ENCODE data around the gene BMP5. TPM values are rescaled to one million over a fixed set of nuclear protein-coding genes. Genes with fewer than 3 reads are reported as not detected.
A peak's percentile ranks its signal among the peaks of the same experiment; 100 is the strongest.

The BMP5 gene
- total RNA-seq, 1 experiment from 2014 or later, result 0.48 TPM

DNA sequence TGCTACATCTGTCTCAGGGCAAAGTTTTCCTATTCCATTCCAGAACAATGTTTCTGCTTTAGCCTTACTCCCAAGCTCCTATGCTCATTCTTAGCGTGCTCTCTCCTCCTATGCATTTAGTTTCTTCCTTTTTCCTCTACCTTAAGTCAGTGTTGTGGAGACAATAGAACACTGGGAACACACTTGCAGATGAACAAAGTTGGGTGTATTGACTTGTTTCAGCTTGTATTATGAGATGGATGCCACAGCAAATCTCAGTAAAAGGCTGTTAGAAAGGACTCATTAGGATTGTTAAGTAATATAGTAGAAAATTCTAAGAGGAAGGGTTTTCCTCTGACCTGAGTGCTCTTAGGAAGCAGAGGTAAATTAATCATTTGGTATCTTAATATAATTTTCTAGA lies 48.4 kb downstream of the BMP5 start:
- DNase-seq, result no peak
- Mint-ChIP-seq H3K4me1 (ENCODE audit: low read depth, unreplicated experiment) (peaks cover 14% of the 10 kb centered on the region), H3K4me3 (ENCODE audit: unreplicated experiment) (no peak overlapping the region), H3K36me3 (ENCODE audit: insufficient read depth, unreplicated experiment) (no peaks in the 10 kb centered on the region), H3K27ac (ENCODE audit: unreplicated experiment) (peak overlapping the region; percentile 1), H3K27me3 (ENCODE audit: insufficient read depth, unreplicated experiment) (no peaks in the 10 kb centered on the region), H3K9me3 (ENCODE audit: unreplicated experiment) (no peaks in the 10 kb centered on the region)
- TF ChIP-seq, protein P1, sequence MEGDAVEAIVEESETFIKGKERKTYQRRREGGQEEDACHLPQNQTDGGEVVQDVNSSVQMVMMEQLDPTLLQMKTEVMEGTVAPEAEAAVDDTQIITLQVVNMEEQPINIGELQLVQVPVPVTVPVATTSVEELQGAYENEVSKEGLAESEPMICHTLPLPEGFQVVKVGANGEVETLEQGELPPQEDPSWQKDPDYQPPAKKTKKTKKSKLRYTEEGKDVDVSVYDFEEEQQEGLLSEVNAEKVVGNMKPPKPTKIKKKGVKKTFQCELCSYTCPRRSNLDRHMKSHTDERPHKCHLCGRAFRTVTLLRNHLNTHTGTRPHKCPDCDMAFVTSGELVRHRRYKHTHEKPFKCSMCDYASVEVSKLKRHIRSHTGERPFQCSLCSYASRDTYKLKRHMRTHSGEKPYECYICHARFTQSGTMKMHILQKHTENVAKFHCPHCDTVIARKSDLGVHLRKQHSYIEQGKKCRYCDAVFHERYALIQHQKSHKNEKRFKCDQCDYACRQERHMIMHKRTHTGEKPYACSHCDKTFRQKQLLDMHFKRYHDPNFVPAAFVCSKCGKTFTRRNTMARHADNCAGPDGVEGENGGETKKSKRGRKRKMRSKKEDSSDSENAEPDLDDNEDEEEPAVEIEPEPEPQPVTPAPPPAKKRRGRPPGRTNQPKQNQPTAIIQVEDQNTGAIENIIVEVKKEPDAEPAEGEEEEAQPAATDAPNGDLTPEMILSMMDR (IDR thresholded peaks at IDR 0.05; ENCODE audit: insufficient read depth in 1 of 2, low read depth in 1 of 2, low read length in 1 of 2, severe bottlenecking in 1 of 2, unreplicated experiment in 1 of 2), result no peak
- H3K9me3 ChIP-seq, result no peaks in the 10 kb centered on the region; the same call in 1 of the 2 replicates
- no peaks in the 10 kb centered on the region for H3K27me3 ChIP-seq (replicated peaks; ENCODE audit: control insufficient read depth, insufficient read depth, low read length)
- intact Hi-C loops (cut with micrococcal nuclease; ENCODE audit: unreplicated experiment), result loop anchor here (5.0 kb wide), 3 partner anchors 55 to 565 kb away; no protein-coding TSS in a partner anchor
- no peak overlapping the region for H3K4me3 ChIP-seq (ENCODE audit: low read depth, low read length)
- BruUV-seq (replicated peaks), result no TSS peak
- peaks cover 28% of the 10 kb centered on the region for H3K4me1 ChIP-seq
- CTCF ChIA-PET, result no interaction called here
- H3K36me3 ChIP-seq (ENCODE audit: control insufficient read depth, insufficient read depth, low read length), result no peaks in the 10 kb centered on the region
- POLR2A ChIA-PET, result no interaction called here

GRCh38 chr6:55825402-55826051 lies 49.9 kb downstream of the BMP5 start:
- peaks cover 14% of the 10 kb centered on the region for H3K4me1 Mint-ChIP-seq (ENCODE audit: low read depth, unreplicated experiment)
- no peaks in the 10 kb centered on the region for H3K36me3 ChIP-seq (ENCODE audit: control insufficient read depth, insufficient read depth, low read length)
- no TSS peak for BruUV-seq (replicated peaks)
- TF ChIP-seq, protein P1 (IDR thresholded peaks at IDR 0.05; ENCODE audit: insufficient read depth in 1 of 2, low read depth in 1 of 2, low read length in 1 of 2, severe bottlenecking in 1 of 2, unreplicated experiment in 1 of 2), result no peak
- POLR2A ChIA-PET, result no interaction called here
- H3K9me3 Mint-ChIP-seq (ENCODE audit: unreplicated experiment), result no peaks in the 10 kb centered on the region
- H3K36me3 Mint-ChIP-seq (ENCODE audit: insufficient read depth, unreplicated experiment), result no peaks in the 10 kb centered on the region
- peak; percentile 12 to 32 for DNase-seq
- H3K4me3 Mint-ChIP-seq (ENCODE audit: unreplicated experiment), result no peak overlapping the region
- intact Hi-C loops (cut with micrococcal nuclease; ENCODE audit: unreplicated experiment), result loop anchor here (5.0 kb wide), 3 partner anchors 57 to 563 kb away; no protein-coding TSS in a partner anchor
- H3K4me3 ChIP-seq (ENCODE audit: low read depth, low read length), result no peak overlapping the region
- no peaks in the 10 kb centered on the region for H3K27me3 Mint-ChIP-seq (ENCODE audit: insufficient read depth, unreplicated experiment)
- no peaks in the 10 kb centered on the region; the same call in 1 of the 2 replicates for H3K9me3 ChIP-seq
- H3K27me3 ChIP-seq (replicated peaks; ENCODE audit: control insufficient read depth, insufficient read depth, low read length), result no peaks in the 10 kb centered on the region
- CTCF ChIA-PET, result no interaction called here
- no peak overlapping the region for H3K27ac Mint-ChIP-seq (ENCODE audit: unreplicated experiment)
- H3K4me1 ChIP-seq, result peaks cover 28% of the 10 kb centered on the region

GRCh38 chr6:55822815-55823214 lies 52.6 kb downstream of the BMP5 start:
- peaks cover 14% of the 10 kb centered on the region for H3K4me1 Mint-ChIP-seq (ENCODE audit: low read depth, unreplicated experiment)
- POLR2A ChIA-PET, result no interaction called here
- Histone ChIP-seq H3K27me3 (replicated peaks; ENCODE audit: control insufficient read depth, insufficient read depth, low read length) (no peaks in the 10 kb centered on the region), H3K36me3 (ENCODE audit: control insufficient read depth, insufficient read depth, low read length) (no peaks in the 10 kb centered on the region), H3K9me3 (no peaks in the 10 kb centered on the region; the same call in 1 of the 2 replicates), H3K4me3 (ENCODE audit: low read depth, low read length) (no peak overlapping the region), H3K4me1 (peaks cover 28% of the 10 kb centered on the region)
- no peak overlapping the region for H3K4me3 Mint-ChIP-seq (ENCODE audit: unreplicated experiment)
- CTCF ChIA-PET, result no interaction called here
- no peak for DNase-seq
- TF ChIP-seq, protein P1 (IDR thresholded peaks at IDR 0.05; ENCODE audit: insufficient read depth in 1 of 2, low read depth in 1 of 2, low read length in 1 of 2, severe bottlenecking in 1 of 2, unreplicated experiment in 1 of 2), result no peak
- intact Hi-C loops (cut with micrococcal nuclease; ENCODE audit: unreplicated experiment), result no loop called here
- no TSS peak for BruUV-seq (replicated peaks)
- no peaks in the 10 kb centered on the region for H3K27me3 Mint-ChIP-seq (ENCODE audit: insufficient read depth, unreplicated experiment)
- no peaks in the 10 kb centered on the region for H3K36me3 Mint-ChIP-seq (ENCODE audit: insufficient read depth, unreplicated experiment)
- H3K27ac Mint-ChIP-seq (ENCODE audit: unreplicated experiment), result no peak overlapping the region
- no peaks in the 10 kb centered on the region for H3K9me3 Mint-ChIP-seq (ENCODE audit: unreplicated experiment)
